Natural killer cell (primary cell): ENCODE measurements around the gene KIRREL3. TPM values are rescaled to one million over a fixed set of nuclear protein-coding genes. Genes with fewer than 3 reads are reported as not detected.

ENCODE experiments used
- ATAC-seq, 3 donors: fragments of 150-1000 bp in 2 of 3; fragments of 200-7000 bp in 1 of 3; cut with Tn5 transposase; 1 replicate in 1 of 3; 2 replicates in 2 of 3; pipeline ENCODE4 v1.10.0; 2021; ENCODE audit warnings: mild to moderate bottlenecking in 2 of 3, moderate library complexity in 2 of 3
- DNase-seq, 2 donors: peaks; one replicate each; pipeline versions ENCODE4 v3.0.0 to v3.0.0-alpha.2; 2013 to 2021; ENCODE audit warnings: mixed read lengths in 1 of 2
- H3K27ac ChIP-seq: one replicate; pipeline ENCODE4 v1.5.1; 2013; ENCODE audit warnings: mild to moderate bottlenecking, low read length
- H3K27me3 ChIP-seq: one replicate; pipeline ENCODE4 v1.6.1; 2013; ENCODE audit warnings: low read length; ENCODE audit not compliant: control insufficient read depth, insufficient read depth
- H3K36me3 ChIP-seq: one replicate; pipeline ENCODE4 v1.6.1; 2013; ENCODE audit warnings: low read length; ENCODE audit not compliant: control insufficient read depth, insufficient read depth
- H3K4me1 ChIP-seq: one replicate; pipeline ENCODE4 v1.6.1; 2013; ENCODE audit warnings: low read length; ENCODE audit not compliant: control insufficient read depth, insufficient read depth
- H3K4me3 ChIP-seq: one replicate; pipeline ENCODE4 v1.5.1; 2013; ENCODE audit warnings: low read length
- H3K9me3 ChIP-seq: one replicate; pipeline ENCODE4 v1.6.1; 2013; ENCODE audit warnings: low read length; ENCODE audit not compliant: control insufficient read depth, insufficient read depth
- H3K27ac Mint-ChIP-seq, 2 donors: one replicate each; pipeline ENCODE4 v1.8.0; 2022; ENCODE audit warnings: mild to moderate bottlenecking in 2 of 2, mixed read lengths in 2 of 2, moderate library complexity in 1 of 2
- H3K27me3 Mint-ChIP-seq, 2 donors: one replicate each; pipeline ENCODE4 v1.8.0; 2022; ENCODE audit warnings: low read depth in 2 of 2, mixed read lengths in 2 of 2
- H3K36me3 Mint-ChIP-seq: one replicate; pipeline ENCODE4 v1.8.0; 2022; ENCODE audit warnings: mixed read lengths
- H3K4me1 Mint-ChIP-seq, 2 donors: one replicate each; pipeline ENCODE4 v1.8.0; 2022; ENCODE audit warnings: mixed read lengths in 2 of 2
- H3K4me3 Mint-ChIP-seq: one replicate; pipeline ENCODE4 v1.8.0; 2022; ENCODE audit warnings: mild to moderate bottlenecking, moderate library complexity, mixed read lengths
- H3K9me3 Mint-ChIP-seq, 2 donors: one replicate each; pipeline ENCODE4 v1.8.0; 2022; ENCODE audit warnings: mixed read lengths in 2 of 2
- WGBS: methylation state at CpG from one replicate; pipeline ENCODE4 v1.1.7; 2013; ENCODE audit warnings: missing lambda C conversion rate; ENCODE audit not compliant: insufficient coverage; 5-methylcytosine and 5-hydroxymethylcytosine counted together
- intact Hi-C: fragments of 100-400 bp; cut with micrococcal nuclease; formaldehyde crosslinking; loops from one replicate; pipeline ENCODE4 v1.14.2; 2022
- total RNA-seq, 4 donors: library from RNA; stranded (reverse); fragments of 120-200 nt in 1 of 4; gene quantifications; one replicate each; pipeline versions ENCODE4 v1.2.3 to v1.2.4, GENCODE V29; 2013 to 2022
- TF ChIP-seq, protein P1 (sequence below): fragments of 200-600 bp; IDR thresholded peaks from one replicate; pipeline ENCODE4 v1.8.0; 2022; ENCODE audit warnings: antibody characterized with exemption

The KIRREL3 gene
- total RNA-seq, 3 donors from 2014 or later (not counting 1 experiment from before 2014, with no cell fraction given): not detected

DNA sequence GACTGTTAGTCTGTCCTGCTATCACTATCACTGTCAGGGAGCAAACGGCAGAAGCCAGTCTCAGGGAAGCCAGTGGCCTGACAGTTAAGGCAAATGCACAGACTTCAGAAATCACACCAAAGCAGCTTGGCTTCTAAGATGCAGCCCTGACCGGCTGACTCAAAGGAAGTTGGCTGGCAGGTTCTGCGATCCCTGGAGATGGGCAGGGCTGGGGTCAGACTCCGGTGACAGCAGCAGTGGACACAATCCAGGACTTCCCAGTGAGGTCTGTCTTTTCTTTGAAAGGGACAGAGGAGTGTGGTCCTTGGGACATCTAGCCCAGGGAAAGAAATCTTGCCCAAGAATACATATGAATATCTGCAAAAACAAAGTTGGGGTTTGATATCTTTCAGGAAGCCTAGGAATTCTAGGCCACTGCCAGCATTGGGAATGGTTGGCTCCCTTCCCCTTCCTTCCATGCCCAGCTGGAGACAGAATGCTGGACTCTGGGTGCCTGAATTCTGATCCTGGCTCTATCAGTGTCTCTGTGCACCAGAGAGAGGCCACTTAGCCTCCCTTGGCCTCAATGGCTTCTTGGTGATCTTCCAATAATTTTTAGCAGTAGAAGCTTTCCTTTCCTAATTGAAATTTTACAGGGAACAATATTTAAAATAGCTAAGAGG, 108.9 kb downstream of the KIRREL3 start:
- no peaks in the 10 kb centered on the region for H3K4me1 Mint-ChIP-seq
- Histone ChIP-seq H3K36me3 (no peaks in the 10 kb centered on the region), H3K4me1 (no peaks in the 10 kb centered on the region), H3K9me3 (peaks cover 3% of the 10 kb centered on the region), H3K27ac (no peak overlapping the region), H3K4me3 (no peak overlapping the region), H3K27me3 (no peaks in the 10 kb centered on the region)
- intact Hi-C loops: no loop called here
- H3K27ac Mint-ChIP-seq: no peak overlapping the region
- no peaks in the 10 kb centered on the region for H3K9me3 Mint-ChIP-seq
- peaks cover 15 to 42% of the 10 kb centered on the region in 2 donors for H3K27me3 Mint-ChIP-seq
- no peaks in the 10 kb centered on the region for H3K36me3 Mint-ChIP-seq
- DNase-seq (no peak), ATAC-seq (no peak)
- no peak overlapping the region for H3K4me3 Mint-ChIP-seq
- 92% methylated on average over 4 of the region's 4 CpGs for WGBS
- TF ChIP-seq, protein P1, sequence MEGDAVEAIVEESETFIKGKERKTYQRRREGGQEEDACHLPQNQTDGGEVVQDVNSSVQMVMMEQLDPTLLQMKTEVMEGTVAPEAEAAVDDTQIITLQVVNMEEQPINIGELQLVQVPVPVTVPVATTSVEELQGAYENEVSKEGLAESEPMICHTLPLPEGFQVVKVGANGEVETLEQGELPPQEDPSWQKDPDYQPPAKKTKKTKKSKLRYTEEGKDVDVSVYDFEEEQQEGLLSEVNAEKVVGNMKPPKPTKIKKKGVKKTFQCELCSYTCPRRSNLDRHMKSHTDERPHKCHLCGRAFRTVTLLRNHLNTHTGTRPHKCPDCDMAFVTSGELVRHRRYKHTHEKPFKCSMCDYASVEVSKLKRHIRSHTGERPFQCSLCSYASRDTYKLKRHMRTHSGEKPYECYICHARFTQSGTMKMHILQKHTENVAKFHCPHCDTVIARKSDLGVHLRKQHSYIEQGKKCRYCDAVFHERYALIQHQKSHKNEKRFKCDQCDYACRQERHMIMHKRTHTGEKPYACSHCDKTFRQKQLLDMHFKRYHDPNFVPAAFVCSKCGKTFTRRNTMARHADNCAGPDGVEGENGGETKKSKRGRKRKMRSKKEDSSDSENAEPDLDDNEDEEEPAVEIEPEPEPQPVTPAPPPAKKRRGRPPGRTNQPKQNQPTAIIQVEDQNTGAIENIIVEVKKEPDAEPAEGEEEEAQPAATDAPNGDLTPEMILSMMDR: no peak

DNA sequence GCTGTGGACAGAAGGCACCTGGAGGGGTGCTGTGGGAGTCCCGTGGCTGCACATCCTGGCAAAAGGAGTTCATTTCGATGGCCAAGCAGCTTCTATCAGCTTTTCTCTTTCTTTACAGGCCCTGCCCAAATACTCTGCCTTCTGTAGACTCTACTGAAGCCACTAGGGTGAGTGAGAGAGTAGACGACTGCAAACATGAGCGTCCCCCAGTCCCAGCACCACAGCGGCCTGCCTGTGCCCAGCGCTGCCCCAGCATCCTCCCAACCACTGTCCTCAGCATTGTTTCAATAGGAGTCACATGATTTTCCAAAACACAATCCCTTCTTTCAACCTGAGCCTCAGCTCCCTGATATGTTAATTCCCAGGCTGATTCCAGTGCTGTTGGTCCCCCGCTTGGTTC, 110.0 kb downstream of the KIRREL3 start:
- Mint-ChIP-seq H3K4me3 (no peak overlapping the region), H3K27me3 (peaks cover 13 to 40% of the 10 kb centered on the region in 2 donors), H3K9me3 (no peaks in the 10 kb centered on the region), H3K36me3 (no peaks in the 10 kb centered on the region), H3K4me1 (no peaks in the 10 kb centered on the region), H3K27ac (no peak overlapping the region)
- H3K9me3 ChIP-seq: no peaks in the 10 kb centered on the region
- ATAC-seq: no peak
- 89% methylated on average over 7 of the region's 7 CpGs for WGBS
- intact Hi-C loops: no loop called here
- no peak overlapping the region for H3K27ac ChIP-seq
- TF ChIP-seq, protein P1: no peak
- no peak for DNase-seq
- H3K36me3 ChIP-seq: no peaks in the 10 kb centered on the region
- H3K4me3 ChIP-seq: no peak overlapping the region
- H3K27me3 ChIP-seq: no peaks in the 10 kb centered on the region
- no peaks in the 10 kb centered on the region for H3K4me1 ChIP-seq

DNA sequence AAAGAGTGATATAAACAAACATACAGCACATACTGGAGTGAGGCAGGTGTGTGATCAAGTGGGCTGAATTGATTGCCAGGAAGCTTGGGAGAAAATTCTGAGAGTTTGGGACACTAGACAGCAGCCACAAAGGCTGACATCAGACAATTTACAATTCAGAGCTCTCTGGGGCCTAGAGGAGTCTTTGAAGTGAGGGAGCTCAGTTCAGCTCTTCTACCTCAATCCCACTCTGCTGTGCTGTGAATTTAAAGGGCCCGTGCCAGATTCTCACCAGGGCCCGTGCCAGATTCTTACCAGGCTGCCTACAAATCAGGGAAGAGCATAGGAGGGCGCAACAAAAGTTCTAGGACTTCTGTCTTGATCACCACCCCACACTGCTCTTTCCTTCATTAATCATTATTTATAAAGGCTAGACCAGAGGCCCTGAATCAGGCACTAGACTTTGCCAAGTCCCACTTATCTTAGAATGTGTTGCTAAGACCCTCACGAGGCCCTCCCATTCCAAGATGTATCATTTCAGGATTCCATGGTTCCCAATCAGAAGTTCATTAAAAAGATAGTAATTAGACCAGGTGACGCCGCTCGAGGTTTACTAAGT, 112.4 kb downstream of the KIRREL3 start:
- Mint-ChIP-seq H3K27me3 (peaks cover 8 to 48% of the 10 kb centered on the region in 2 donors), H3K27ac (no peak overlapping the region), H3K4me1 (no peaks in the 10 kb centered on the region), H3K4me3 (no peak overlapping the region), H3K36me3 (no peaks in the 10 kb centered on the region), H3K9me3 (no peaks in the 10 kb centered on the region)
- no peaks in the 10 kb centered on the region for H3K27me3 ChIP-seq
- no peak for DNase-seq
- no peak for ATAC-seq
- H3K4me1 ChIP-seq: no peaks in the 10 kb centered on the region
- no peak overlapping the region for H3K27ac ChIP-seq
- intact Hi-C loops: no loop called here
- H3K4me3 ChIP-seq: no peak overlapping the region
- no peaks in the 10 kb centered on the region for H3K36me3 ChIP-seq
- 76% methylated on average over 7 of the region's 7 CpGs for WGBS
- TF ChIP-seq, protein P1: no peak
- H3K9me3 ChIP-seq: no peaks in the 10 kb centered on the region
